ENCODE data around the gene NES.

GRCh38 chr1:156696755-156697154 is 19.5 kb upstream of the NES start:
- no peak for TF ChIP-seq POLR2AphosphoS5 (IDR thresholded peaks at IDR 0.05)
- no peak for TF ChIP-seq CTCF (IDR thresholded peaks at IDR 0.05)
- no peak for TF ChIP-seq POLR2A (IDR thresholded peaks at IDR 0.05; ENCODE audit: low read depth)

Measured in esophagus muscularis mucosa (tissue), 3 donors.